GM12878 (cell line): ENCODE data around the gene ZNF836. TPM values are rescaled to one million over a fixed set of nuclear protein-coding genes. Genes with fewer than 3 reads are reported as not detected.

ENCODE experiments used
- CBX5 ChIP-seq: sonication (generic); IDR thresholded peaks from 2 replicates; pipeline ENCODE4 v1.6.1; 2016; ENCODE audit warnings: low read depth, moderate library complexity, mild to moderate bottlenecking, inconsistent platforms
- DPF2 ChIP-seq: fragments of 450-650 bp; IDR thresholded peaks from 2 replicates; pipeline ENCODE4 v1.6.1; 2017; ENCODE audit warnings: mild to moderate bottlenecking
- MTA2 ChIP-seq: fragments of 450-650 bp; IDR thresholded peaks from 2 replicates; pipeline ENCODE4 v1.6.1; 2016; ENCODE audit warnings: low read depth, mild to moderate bottlenecking, moderate library complexity
- PAX5 ChIP-seq: IDR thresholded peaks from 2 replicates; pipeline ENCODE4 v1.6.1; 2011; ENCODE audit warnings: low read depth, low read length, borderline replicate concordance
- PML ChIP-seq: IDR thresholded peaks from 2 replicates; pipeline ENCODE4 v1.6.1; 2012; ENCODE audit warnings: low read length, inconsistent platforms
- SPI1 ChIP-seq: IDR thresholded peaks from 2 replicates; pipeline ENCODE4 v1.6.1; 2011; ENCODE audit warnings: low read depth, mild to moderate bottlenecking, low read length, moderate library complexity, borderline replicate concordance; ENCODE audit not compliant: insufficient read depth
- WRNIP1 ChIP-seq: IDR thresholded peaks from 2 replicates; pipeline ENCODE4 v1.6.1; 2011; ENCODE audit warnings: low read depth, low read length, improper control_type of control experiment, borderline replicate concordance
- ZNF24 ChIP-seq: fragments of 450-650 bp; IDR thresholded peaks from 2 replicates; pipeline ENCODE4 v1.6.1; 2017; ENCODE audit warnings: antibody characterized with exemption, mild to moderate bottlenecking
- ZNF384 ChIP-seq: IDR thresholded peaks from 2 replicates; pipeline ENCODE4 v1.6.1; 2012; ENCODE audit warnings: low read depth, mild to moderate bottlenecking, low read length, improper control_type of control experiment, borderline replicate concordance
- ZZZ3 ChIP-seq: IDR thresholded peaks from 2 replicates; pipeline ENCODE4 v1.6.1; 2011; ENCODE audit warnings: low read depth; ENCODE audit not compliant: control insufficient read depth, insufficient read length
- polyA plus RNA-seq, 11 experiments: library from polyadenylated mRNA; depleted of rRNA in 4 of 11; unstranded in 6 of 11; stranded (reverse) in 5 of 11; fragments of >200 nt; fragmentation: Nextera tagmentation in 4 of 11; fragmentation: Illumina TruSeq in 1 of 11; extraction: Ambion mirVana in 4 of 11; extraction: Trizol in 1 of 11; gene quantifications; 1 replicate in 1 of 11; 2 replicates in 10 of 11; pipeline versions ENCODE4 v1.2.1 to v1.2.3, GENCODE V29; 2011 to 2016; ENCODE audit warnings: inconsistent platforms in 2 of 11, missing spikeins in 2 of 11, low read depth in 1 of 11
- total RNA-seq, 4 experiments: library from RNA; depleted of rRNA in 3 of 4; stranded (reverse); fragments of >200 nt in 3 of 4; fragmentation: Illumina TruSeq in 1 of 4; extraction: Trizol in 1 of 4; gene quantifications; 2 replicates each; pipeline versions ENCODE4 v1.2.1 to v1.2.3, GENCODE V29; 2013 to 2021
- TF ChIP-seq, protein P1 (sequence below): IDR thresholded peaks from 2 replicates; pipeline ENCODE4 v1.6.1; 2012; ENCODE audit warnings: low read depth, low read length, improper control_type of control experiment
- TF ChIP-seq, protein P2 (sequence below): fragments of 450-650 bp; IDR thresholded peaks from 2 replicates; pipeline ENCODE4 v1.6.1; 2016; ENCODE audit warnings: mild to moderate bottlenecking

ZNF836 gene
- total and polyA plus RNA-seq, 10 of the 15 experiments (the other 5 are each of a cell fraction or from before 2014, with no cell fraction given) = 4.5 to 9.2 (median 6.2) TPM

GRCh38 chr19:52189735-52190486 is 18.5 kb upstream of the ZNF836 start, which contains the start of gene PPP2R1A (continued):
- TF ChIP-seq, protein P1, sequence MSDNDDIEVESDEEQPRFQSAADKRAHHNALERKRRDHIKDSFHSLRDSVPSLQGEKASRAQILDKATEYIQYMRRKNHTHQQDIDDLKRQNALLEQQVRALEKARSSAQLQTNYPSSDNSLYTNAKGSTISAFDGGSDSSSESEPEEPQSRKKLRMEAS = no peak
- TF ChIP-seq, protein P2, sequence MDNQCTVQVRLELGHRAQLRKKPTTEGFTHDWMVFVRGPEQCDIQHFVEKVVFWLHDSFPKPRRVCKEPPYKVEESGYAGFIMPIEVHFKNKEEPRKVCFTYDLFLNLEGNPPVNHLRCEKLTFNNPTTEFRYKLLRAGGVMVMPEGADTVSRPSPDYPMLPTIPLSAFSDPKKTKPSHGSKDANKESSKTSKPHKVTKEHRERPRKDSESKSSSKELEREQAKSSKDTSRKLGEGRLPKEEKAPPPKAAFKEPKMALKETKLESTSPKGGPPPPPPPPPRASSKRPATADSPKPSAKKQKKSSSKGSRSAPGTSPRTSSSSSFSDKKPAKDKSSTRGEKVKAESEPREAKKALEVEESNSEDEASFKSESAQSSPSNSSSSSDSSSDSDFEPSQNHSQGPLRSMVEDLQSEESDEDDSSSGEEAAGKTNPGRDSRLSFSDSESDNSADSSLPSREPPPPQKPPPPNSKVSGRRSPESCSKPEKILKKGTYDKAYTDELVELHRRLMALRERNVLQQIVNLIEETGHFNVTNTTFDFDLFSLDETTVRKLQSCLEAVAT = peak; percentile 44
- no peak for TF ChIP-seq MTA2
- TF ChIP-seq SPI1 = peak; percentile 35; the same call in 1 of the 2 replicates
- no peak for TF ChIP-seq PML
- TF ChIP-seq ZNF24 = no peak
- no peak for TF ChIP-seq ZZZ3
- TF ChIP-seq DPF2 = peak; percentile 44; the same call in 1 of the 2 replicates
- TF ChIP-seq ZNF384 = no peak
- TF ChIP-seq CBX5 = no peak
- no peak for TF ChIP-seq PAX5
- no peak for TF ChIP-seq WRNIP1
